ENCODE measurements around the gene TNFRSF8. TPM values are rescaled to one million over a fixed set of nuclear protein-coding genes. Genes with fewer than 3 reads are reported as not detected.
A peak's percentile ranks its signal among the peaks of the same experiment; 100 is the strongest.
"Not testable (repeated sequence)": the region's sequence is repeated elsewhere in the genome, so short reads cannot be mapped to it uniquely, and the experiment has no call there.

TNFRSF8 gene
- total and polyA plus RNA-seq, 2 of the 13 experiments (the other 11 are each of a cell fraction or from before 2014, with no cell fraction given): not detected

GRCh38 chr1:12044187-12044877 lies 18.8 kb upstream of the TNFRSF8 start:
- H3K79me2 ChIP-seq (ENCODE audit: insufficient read depth, low read length); H2AFZ ChIP-seq (ENCODE audit: low read length); H3K27ac ChIP-seq (ENCODE audit: extremely low read length, insufficient read depth, low read length); H3K4me3 ChIP-seq (replicated peaks in 1 of 3; ENCODE audit: insufficient read depth in 1 of 3, low read depth in 2 of 3, low read length in 3 of 3); H3K9ac ChIP-seq (ENCODE audit: insufficient read depth, low read depth, low read length); H3K36me3 ChIP-seq (replicated peaks in 1 of 2; ENCODE audit: control insufficient read depth in 1 of 2, insufficient read depth in 2 of 2, low read length in 2 of 2); CTCF ChIA-PET (ENCODE audit: low intra/inter-chr PET ratio, low total read pairs); BruUV-seq (replicated peaks); FAIRE-seq; in situ Hi-C loops (cut with HindIII; ENCODE audit: extremely low pct_ligation_motif_present, low pct_unique_long_range_greater_than_20kb); POLR2A ChIA-PET; intact Hi-C loops (cut with micrococcal nuclease; ENCODE audit: unreplicated experiment); H4K20me1 ChIP-seq (ENCODE audit: insufficient read depth, low read length); H3K9me3 ChIP-seq (ENCODE audit: low read length): not testable (repeated sequence)
- H3K4me1 ChIP-seq (ENCODE audit: insufficient read depth, low read length): peaks cover 15% of the 10 kb centered on the region
- WGBS (ENCODE audit: low lambda C conversion rate): 6% methylated on average over 13 of the region's 15 CpGs
- H3K27me3 ChIP-seq (ENCODE audit: control insufficient read depth in 1 of 2, insufficient read depth in 2 of 2, low read length in 2 of 2): peaks cover 3 to 21% of the 10 kb centered on the region in 2 experiments
- peak; percentile 56; the same call in 1 of the 2 replicates for TF ChIP-seq USF2 (IDR thresholded peaks at IDR 0.05; ENCODE audit: low read depth, low read length)
- peak; percentile 68; the same call in 1 of the 2 replicates for TF ChIP-seq USF2 (CRISPR knock-in tag; IDR thresholded peaks at IDR 0.05; ENCODE audit: borderline replicate concordance)
- TF ChIP-seq BHLHE40 (IDR thresholded peaks at IDR 0.05; ENCODE audit: low read length): peak; percentile 56; the same call in 1 of the 2 replicates
- peak overlapping the region; percentile 27; the same call in 1 of the 2 replicates for H3K4me2 ChIP-seq (ENCODE audit: low read depth, low read length)
- DNase-seq (ENCODE audit: low spot score) (peak; percentile 35), ATAC-seq (peak; percentile 26; the same call in 2 of the 3 replicates)

- in situ Hi-C loops (cut with HindIII; ENCODE audit: extremely low pct_ligation_motif_present, low pct_unique_long_range_greater_than_20kb): no loop called here
- Histone ChIP-seq H3K9ac (ENCODE audit: insufficient read depth, low read depth, low read length) (no peak overlapping the region), H3K27ac (ENCODE audit: extremely low read length, insufficient read depth, low read length) (no peak overlapping the region), H2AFZ (ENCODE audit: low read length) (no peak overlapping the region), H3K36me3 (replicated peaks in 1 of 2; ENCODE audit: control insufficient read depth in 1 of 2, insufficient read depth in 2 of 2, low read length in 2 of 2) (no peaks in the 10 kb centered on the region), H3K4me1 (ENCODE audit: insufficient read depth, low read length) (peaks cover 15% of the 10 kb centered on the region), H3K9me3 (ENCODE audit: low read length) (no peaks in the 10 kb centered on the region), H3K79me2 (ENCODE audit: insufficient read depth, low read length) (no peaks in the 10 kb centered on the region), H3K4me2 (ENCODE audit: low read depth, low read length) (no peak overlapping the region), H3K27me3 (ENCODE audit: control insufficient read depth in 1 of 2, insufficient read depth in 2 of 2, low read length in 2 of 2) (peaks cover 3 to 18% of the 10 kb centered on the region in 2 experiments), H3K4me3 (replicated peaks in 1 of 3; ENCODE audit: insufficient read depth in 1 of 3, low read depth in 2 of 3, low read length in 3 of 3) (no peak overlapping the region), H4K20me1 (ENCODE audit: insufficient read depth, low read length) (no peaks in the 10 kb centered on the region)
- no peak for FAIRE-seq
- POLR2A ChIA-PET: no interaction called here
- CTCF ChIA-PET (ENCODE audit: low intra/inter-chr PET ratio, low total read pairs): no interaction called here
- intact Hi-C loops (cut with micrococcal nuclease; ENCODE audit: unreplicated experiment): no loop called here
- WGBS (ENCODE audit: low lambda C conversion rate): 68% methylated on average over 5 of the region's 6 CpGs
- no peak for ATAC-seq
- no TSS peak for BruUV-seq (replicated peaks)
- no peak for DNase-seq (ENCODE audit: low spot score)
- no peak for TF ChIP-seq ZNF460 (CRISPR knock-in tag; IDR thresholded peaks at IDR 0.05; ENCODE audit: borderline replicate concordance)
- TF ChIP-seq HMG20A (CRISPR knock-in tag; IDR thresholded peaks at IDR 0.05; ENCODE audit: borderline replicate concordance): no peak
- no peak for TF ChIP-seq KAT7 (CRISPR knock-in tag; IDR thresholded peaks at IDR 0.05; ENCODE audit: borderline replicate concordance)
These were observed 16.4 kb upstream of the TNFRSF8 start for GRCh38 chr1:12046749-12047119.
